ENCODE results near the gene COG5. TPM values are rescaled to one million over a fixed set of nuclear protein-coding genes. Genes with fewer than 3 reads are reported as not detected.

Gene COG5
- total RNA-seq, 4 donors from 2014 or later: 49.9 to 58.2 (median 54.5) TPM

- TF ChIP-seq, protein P1, sequence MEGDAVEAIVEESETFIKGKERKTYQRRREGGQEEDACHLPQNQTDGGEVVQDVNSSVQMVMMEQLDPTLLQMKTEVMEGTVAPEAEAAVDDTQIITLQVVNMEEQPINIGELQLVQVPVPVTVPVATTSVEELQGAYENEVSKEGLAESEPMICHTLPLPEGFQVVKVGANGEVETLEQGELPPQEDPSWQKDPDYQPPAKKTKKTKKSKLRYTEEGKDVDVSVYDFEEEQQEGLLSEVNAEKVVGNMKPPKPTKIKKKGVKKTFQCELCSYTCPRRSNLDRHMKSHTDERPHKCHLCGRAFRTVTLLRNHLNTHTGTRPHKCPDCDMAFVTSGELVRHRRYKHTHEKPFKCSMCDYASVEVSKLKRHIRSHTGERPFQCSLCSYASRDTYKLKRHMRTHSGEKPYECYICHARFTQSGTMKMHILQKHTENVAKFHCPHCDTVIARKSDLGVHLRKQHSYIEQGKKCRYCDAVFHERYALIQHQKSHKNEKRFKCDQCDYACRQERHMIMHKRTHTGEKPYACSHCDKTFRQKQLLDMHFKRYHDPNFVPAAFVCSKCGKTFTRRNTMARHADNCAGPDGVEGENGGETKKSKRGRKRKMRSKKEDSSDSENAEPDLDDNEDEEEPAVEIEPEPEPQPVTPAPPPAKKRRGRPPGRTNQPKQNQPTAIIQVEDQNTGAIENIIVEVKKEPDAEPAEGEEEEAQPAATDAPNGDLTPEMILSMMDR (IDR thresholded peaks at IDR 0.05; ENCODE audit: low read depth): no peak
These were observed 357.0 kb downstream of the COG5 start for GRCh38 chr7:107206706-107207105.

GRCh38 chr7:107206136-107206535 lies 357.6 kb downstream of the COG5 start:
- TF ChIP-seq, protein P1 (IDR thresholded peaks at IDR 0.05; ENCODE audit: low read depth): no peak

DNA sequence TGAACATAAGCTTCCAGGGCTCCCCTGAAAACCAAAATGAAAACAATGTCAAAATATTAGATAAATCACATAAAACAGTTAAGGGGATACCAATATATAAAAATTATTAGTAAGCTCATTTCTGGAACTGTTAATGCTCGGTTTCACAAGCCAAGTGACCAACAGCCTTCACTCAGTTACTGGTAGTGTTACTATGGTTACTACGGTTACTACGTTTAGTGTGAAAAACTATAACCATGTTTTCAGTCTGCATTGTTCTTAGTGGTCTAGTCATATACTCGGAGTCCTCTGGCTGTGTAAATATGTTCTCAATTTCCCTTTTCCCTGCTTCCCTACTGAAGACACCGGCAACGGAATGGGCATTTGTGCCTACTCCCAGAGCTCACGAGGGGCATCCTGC lies 360.1 kb downstream of the COG5 start:
- TF ChIP-seq, protein P1 (IDR thresholded peaks at IDR 0.05; ENCODE audit: low read depth): no peak

GRCh38 chr7:107201795-107202450 lies 361.8 kb downstream of the COG5 start:
- TF ChIP-seq, protein P1 (IDR thresholded peaks at IDR 0.05; ENCODE audit: low read depth): no peak

- TF ChIP-seq, protein P1 (IDR thresholded peaks at IDR 0.05; ENCODE audit: low read depth): no peak
These were observed 366.7 kb downstream of the COG5 start for GRCh38 chr7:107196834-107197610.

DNA sequence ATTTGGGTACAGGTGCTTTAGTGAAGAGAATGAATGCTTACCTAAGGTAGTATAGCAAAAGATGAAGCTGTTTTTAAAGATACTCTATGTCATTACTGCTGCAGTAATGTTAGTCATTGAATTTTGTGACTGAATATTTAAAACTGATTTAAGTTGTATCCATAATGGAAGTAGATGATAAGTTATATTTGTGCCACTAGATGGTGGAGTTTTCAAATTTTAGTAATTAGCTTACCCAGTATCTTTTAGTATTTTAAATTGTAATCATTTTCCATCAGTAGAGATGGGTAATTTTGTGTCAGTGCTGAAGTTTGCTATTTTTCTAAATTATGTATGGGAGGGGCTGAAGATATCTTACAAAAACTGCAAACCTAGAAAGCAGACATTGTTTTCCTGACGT lies 369.7 kb downstream of the COG5 start:
- TF ChIP-seq, protein P1 (IDR thresholded peaks at IDR 0.05; ENCODE audit: low read depth): no peak

DNA sequence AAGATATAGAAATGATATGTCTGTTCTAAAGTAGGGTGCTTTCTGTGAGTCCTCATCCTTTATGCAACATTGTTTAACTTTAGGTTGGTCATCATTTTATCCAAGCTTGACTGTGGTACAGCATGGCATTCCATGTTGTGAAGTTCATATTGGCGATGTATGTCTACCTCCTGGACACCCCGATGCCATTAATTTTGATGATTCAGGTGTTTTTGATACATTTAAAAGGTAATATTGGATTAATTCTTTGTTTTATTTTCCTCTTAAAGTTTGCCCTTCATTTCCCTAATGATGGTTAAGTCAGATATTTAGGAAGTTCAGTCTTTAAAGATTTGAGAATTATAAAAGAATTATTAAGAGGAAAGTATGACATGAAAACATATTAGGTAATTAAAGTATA lies 373.6 kb downstream of the COG5 start:
- TF ChIP-seq, protein P1 (IDR thresholded peaks at IDR 0.05; ENCODE audit: low read depth): no peak
